LHCN-M2 (cell line): Measurements from ENCODE around the gene TLR6. TPM values are rescaled to one million over a fixed set of nuclear protein-coding genes. Genes with fewer than 3 reads are reported as not detected.

Experiments
- DNase-seq: peaks from one replicate; pipeline ENCODE4 v3.0.0-alpha.2; 2012; ENCODE audit warnings: low read depth
- total RNA-seq: library from RNA; depleted of rRNA; stranded (reverse); fragments of >200 nt; gene quantifications from 2 replicates; pipeline ENCODE4 v1.2.3, GENCODE V29; 2014

Gene TLR6
- total RNA-seq, 1 experiment from 2014 or later = 3.7 TPM

DNA sequence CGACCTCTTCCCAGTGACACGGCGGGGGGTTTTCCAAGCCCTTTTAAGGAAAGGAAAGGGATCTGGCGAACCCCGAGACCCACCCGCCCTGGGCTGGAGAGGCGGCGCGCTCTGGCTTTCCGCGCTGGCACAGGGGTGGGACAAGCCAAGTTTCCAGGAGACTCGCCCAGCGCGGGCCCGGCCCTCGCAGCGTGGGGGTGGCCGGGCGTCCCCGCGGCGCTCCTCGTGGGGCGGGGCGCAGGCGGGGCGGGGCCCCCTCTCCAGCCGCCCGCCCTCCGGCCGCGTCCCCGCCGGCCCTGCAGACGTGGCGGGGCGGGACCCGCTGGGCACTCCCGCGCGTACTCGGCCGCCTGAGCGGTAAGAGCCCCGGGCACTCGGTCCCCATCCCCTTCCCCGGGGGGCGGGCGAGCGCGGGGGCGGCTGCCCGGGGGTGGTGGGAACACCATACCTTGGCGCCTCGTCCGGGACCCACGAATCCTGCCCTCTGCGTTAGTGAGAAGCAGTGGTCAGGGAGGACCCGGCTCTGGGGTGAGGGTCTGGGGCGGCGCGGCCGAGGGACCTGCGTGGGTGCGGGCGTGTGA lies 11.0 kb upstream of the TLR6 start, which contains the start of gene FAM114A1:
Gene FAM114A1 (plus strand): TSS at position 329 of the 581 bp plus-strand sequence. CDS start 10,273 bp downstream, outside the sequence.
- DNase-seq = peak; percentile 79

DNA sequence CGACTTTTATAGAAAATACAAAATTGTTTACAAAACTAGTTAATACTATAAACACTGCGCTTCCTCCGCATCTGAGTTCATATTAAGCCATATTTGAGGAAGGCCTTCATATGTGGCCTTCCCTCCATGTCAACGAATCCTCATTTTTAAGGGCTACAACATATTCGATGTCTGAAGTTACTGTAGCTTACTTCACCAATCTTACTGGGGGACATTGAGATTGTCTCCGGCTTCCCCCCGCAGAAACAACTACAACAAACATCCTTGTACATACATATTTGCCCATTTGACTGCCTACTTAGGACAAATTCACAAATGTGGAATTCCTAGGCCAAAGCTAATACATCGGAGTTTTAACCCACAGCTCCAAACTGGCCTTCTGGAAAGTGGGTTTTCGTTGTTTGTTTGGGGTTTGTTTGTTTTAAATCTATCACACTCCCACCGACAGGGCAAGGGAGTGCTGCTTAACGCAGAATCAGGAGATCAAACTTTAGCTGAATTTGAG lies 10.4 kb upstream of the TLR6 start:
- no peak for DNase-seq

DNA sequence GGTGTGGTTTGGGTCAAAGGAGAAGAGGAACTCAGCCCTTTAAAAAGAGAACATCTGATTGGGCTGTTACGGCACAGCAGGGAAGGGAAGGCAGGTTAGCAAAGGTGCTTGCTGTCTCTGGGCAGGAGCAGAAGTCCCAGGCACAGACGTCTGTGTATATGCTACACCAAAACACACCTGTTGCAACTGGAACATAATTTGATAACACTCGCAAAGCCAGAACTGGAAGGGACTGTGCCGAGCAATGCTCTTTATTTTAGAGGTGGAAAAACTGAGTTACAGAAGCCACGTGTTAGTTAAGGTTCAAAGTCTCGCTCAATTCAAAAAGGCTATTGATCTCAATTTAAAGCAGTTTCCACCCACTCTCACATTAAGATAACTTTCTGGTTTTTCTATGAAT lies 8.8 kb upstream of the TLR6 start:
- no peak for DNase-seq

DNA sequence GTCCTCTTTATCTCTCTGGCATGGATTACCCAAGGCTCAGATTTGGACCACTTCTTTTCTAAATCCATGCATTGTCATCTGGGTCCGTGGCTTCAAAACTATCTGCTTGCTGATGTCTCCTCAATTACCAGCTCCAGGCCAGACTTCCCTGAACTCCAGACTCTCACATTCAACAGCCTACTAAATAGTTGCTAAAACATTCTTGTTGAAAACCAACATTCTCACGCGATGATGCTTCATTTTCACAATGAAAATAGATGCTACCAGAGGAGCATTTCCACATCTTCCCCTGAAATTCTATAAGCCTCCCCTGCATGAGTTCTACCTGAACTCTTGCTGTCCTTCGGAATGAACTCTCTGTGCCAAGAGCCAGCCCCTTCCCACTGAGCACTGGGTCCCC lies 5.2 kb upstream of the TLR6 start:
- no peak for DNase-seq

DNA sequence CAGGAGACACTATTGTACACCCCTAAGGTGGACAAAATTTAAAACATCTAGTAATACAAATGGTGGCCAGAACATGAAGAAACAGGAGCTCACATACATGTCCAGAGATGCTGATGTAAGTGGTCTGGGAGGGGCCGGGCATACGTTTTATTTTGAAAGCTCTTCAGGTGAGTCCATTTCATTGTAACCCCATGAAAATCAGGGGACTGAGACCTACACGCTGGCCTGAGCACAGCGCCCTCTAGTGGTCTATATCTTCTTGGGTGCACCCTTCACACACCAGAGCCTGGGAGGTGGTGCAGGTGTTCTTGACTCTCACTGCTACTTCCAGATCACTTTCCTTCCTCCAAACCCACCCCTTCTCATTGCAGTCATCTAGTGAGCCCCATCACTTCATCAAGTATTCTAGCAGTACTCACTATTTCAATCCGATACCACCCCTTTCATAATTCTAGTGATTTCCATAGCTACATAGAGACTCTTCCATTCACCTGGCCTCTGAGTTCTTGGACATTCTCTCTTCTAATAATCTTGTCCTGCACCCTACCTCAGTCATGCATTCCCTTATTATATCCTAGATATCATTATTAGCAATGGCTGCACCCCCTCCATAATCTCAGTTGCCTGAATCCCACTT lies 4.3 kb upstream of the TLR6 start:
- DNase-seq = peak; percentile 44

DNA sequence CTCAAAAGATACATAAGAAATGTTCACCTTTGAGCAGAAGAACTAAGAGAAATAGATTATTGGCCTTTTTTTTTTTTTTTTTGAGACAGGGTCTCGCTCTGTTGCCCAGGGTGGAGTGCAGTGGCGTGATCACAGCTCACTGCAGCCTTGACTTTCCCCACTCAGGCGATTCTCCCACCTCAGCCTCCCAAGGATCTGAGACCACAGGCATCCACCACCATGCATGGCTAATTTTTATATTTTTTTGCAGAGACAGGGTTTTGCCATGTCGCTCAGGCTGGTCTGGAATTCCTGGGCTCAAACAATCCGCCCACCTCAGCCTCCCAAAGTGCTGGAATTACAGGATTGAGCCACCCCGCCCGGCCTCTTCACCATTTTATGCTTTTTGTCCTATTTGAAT lies 2.9 kb upstream of the TLR6 start:
- DNase-seq = no peak

DNA sequence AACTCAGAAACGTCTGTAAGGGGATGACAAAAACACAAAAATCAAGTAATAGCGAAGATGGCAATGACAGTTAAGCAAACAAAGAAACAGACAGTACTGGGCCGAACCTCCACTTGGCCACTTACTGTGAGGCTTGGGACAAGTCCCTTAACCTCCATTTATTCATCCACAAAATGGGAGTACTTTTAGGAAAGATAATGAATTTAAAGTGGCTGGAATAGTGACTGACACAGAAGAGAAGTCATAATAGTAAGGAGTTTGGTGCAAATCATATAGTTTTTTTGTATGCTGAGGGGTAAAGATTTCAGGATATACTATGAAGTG lies 1.4 kb upstream of the TLR6 start:
- DNase-seq = no peak

DNA sequence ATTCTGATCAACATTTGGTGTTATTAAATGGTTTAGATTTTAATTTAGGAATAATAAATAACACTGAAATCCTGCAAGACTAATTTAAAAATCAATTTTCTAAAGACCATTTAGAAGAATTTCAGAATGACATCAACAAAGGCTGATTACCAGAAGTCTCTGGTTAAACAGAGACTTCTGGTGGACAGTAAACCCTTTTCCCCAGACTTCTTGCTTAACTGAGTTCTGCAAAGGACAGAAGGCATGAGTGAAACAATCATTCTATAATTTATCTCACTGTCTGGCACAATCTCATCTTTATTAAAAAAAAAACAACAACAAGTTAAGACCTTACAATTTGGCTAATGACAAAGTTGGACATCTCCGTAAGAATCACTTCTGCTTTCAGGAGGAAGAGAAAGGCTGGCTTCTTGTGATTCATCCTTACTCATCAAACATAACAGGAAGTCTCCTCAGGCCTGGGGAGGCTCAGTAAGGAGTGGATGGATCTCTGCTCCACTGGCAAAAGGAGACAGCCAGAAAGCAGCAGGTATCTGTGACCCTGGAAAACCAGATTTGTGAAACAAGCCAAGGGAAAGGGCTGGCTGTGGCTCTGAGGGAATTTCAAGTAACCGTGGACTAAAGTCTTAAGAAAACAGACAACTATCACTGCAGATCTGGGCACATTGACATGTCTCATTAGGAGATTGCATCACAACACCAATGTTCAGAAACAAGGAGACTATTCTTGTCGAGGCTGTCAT lies 908 bp upstream of the TLR6 start:
- peak; percentile 86 for DNase-seq

DNA sequence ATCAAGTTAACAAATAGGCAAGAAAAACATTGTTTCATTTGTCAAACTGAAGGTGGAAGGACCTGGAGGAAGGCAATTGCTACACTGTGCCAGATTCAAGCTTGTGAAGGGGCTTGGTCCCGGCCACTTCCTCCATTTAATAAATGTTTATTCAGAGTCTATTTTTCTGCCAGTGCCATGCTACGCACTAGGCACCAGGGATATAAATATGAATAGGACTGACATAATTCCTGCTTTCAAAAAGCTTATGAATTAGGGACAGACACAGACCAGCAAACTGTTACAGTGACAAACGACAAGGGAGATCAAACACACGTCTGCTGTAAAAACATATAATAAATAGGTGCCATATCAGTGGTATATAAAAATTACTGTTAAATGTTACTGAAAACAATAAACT lies 571 bp downstream of the TLR6 start:
- DNase-seq = no peak

DNA sequence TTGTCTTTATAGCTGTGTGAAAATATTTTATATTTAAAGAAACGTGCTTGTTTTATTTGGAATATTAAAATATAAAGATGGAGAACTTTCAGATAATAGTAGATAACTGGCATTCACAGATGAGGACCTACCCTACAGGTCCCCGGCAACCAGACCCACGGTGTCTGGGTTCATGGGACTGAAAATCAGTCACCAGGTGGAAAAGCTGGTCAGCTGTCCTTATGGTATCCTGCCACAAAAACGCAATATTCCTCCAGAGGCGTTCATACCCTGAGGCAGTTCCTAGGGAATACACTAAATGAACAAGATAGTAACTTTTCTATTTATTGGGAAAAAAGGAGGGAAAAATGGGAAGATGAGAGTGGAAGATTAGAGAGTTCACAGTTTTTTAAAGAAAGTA lies 1.2 kb downstream of the TLR6 start:
- DNase-seq = no peak

DNA sequence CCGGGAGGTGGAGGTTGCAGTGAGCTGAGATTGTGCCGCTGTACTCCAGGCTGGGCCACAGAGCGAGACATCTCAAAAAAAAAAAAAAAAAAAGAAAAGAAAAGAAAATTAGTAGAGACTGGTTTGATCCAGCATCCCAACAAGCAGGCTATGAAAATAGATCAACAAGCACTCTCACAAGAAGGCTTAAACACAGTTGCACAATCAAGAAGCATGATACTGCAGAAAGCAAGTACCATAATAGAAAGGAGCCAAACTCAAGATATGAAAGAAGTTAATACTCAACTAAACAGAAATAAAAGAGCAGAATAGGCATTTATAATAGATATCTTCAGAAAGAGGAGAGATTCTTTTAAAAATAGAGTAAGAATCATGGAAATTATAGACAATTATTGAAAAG lies 10.6 kb downstream of the TLR6 start:
- DNase-seq = no peak

DNA sequence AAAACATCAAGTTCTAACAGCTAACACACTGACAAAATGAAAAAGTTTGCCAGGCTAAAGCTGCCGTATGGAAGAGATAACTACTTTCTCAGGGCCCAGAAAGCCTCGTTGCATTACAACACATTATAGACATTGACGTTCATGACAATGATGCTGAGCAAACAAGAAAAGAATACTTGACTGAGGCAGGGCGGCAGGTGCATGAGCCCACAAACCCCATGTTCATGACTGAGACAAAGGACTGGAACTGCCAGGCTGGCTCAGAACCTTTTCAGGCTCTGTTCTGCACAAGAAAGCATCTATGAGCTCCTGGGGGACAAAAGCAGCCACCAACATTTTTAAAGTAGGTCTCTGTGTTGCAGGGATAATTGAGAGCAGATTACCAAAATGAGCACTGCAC lies 13.6 kb downstream of the TLR6 start:
- no peak for DNase-seq

DNA sequence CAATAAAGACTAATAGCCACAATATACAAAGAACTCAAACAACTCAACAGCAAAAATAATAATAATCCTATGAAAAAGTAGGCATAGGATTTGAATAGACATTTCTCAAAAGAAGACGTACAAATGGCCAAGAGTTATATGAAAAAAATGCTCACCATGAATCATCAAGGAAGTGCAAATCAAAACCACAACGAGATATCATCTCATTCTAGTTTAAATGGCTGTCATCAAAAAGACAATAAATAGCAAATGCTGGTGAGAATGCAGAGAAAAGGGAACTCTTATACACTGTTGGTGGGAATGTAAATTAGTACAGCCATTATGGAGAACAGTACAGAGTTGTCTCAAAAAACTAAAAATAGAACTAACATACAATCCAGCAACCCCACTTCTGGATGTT lies 18.8 kb downstream of the TLR6 start:
- peak; percentile 68 for DNase-seq

DNA sequence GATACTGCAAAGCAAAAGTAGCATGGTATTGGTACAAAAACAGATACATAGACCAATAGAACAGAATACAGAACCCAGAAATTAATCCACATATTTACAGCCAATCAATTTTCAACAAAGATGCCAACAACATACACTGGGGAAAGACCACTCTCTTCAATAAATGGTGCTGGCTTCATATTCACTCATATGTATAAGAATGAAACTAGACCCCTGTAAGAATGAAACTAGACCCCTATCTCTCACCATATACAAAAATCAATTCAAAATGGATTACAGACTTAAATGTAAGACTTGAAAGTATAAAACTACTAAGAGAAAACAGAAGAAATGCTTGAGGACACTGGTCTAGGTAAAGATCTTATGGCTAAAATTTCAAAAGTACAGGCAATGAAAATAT lies 19.3 kb downstream of the TLR6 start:
- no peak for DNase-seq

DNA sequence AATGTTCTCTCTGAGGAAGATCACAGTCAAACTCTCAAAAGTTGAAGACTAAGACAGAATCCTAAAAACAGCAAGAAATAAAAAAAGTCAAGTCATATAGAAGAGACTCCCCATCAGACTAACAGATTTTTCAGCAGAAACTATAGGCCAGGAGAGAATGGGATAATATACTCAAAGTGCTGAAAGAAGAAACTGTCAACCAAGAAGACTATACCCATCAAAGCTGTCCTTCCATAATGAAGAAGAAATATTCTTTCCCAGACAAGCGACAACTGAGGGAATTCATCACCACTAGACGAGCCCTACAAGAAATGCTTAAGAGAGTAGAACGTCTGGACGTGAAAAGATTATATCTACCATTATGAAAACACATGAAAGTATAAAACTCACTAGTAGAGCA lies 22.0 kb downstream of the TLR6 start:
- DNase-seq = no peak

DNA sequence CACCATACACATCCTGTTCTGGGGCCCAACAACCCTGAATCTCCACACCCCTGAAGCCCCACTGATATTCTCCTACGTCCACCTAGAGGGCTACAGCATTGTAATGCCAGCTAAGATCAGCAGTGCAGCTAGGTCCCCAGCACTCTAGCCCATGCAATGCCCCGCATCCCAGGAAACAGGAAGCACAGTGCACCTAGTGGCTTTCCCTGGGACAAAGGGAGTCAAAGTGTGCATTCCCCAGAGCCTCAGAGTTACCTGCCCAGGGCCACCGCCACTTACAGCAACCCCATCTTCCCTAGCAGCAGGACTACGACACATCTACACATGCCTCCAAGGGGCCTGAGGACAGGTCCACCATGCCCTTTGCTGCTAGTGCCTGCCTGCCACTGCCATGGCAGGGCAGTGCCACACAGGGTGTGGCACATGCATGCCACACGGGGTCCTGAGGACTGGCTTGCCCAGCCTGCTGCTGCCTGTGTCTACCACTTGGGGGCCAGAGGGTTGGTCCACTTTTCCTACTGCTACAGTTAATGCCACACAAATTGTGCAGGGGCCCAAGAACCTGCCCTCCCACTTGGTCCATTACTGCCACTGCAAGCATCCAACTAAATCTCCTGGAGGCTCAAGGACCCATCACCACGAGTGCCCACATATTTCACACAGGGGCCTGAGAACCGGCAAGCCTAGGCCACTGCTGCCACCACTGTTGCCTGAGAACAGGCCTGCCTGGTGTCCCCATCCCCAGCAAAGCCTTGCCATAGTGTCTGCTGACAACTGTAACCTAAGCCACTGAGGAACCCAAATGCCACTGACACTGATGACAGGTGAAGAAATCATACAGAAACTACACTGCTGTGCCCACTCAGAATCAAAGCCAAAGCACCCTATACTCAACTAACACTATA lies 23.7 kb downstream of the TLR6 start:
- no peak for DNase-seq

DNA sequence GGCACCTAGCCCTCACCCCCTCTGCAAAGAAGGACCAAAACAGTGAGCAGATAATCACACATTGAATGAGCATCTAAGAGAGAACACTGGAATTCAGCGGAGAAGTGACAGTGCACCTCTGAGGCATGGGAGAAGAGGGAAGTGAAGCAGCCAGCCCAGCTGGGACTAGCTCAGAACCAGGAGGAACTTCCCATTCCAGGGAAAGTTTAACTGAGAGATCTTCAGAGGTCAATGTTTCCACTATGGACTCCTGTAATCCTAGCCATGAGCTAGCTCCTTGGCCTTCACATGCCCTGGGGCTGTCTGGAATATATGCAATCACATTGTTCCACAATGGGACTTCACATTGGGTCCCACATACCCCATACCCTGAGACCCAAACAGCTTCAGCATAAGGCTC lies 24.4 kb downstream of the TLR6 start:
- no peak for DNase-seq

DNA sequence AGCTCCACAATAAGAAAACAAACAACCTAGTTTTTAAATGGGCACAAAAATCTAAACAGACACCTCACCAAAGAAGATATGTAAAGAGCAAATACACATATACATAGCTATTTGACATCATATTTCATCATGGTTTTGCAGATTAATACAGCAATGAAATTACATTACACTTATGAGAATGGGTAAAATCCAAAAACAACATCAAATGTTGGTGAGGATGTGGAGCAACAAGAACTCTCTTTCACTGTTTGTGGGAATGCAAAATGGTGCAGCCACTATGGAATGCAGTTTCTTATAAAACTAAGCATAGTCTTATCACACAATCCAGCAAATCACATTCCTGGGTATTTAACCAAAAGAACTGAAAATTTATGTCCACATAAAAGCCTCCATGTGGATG lies 25.0 kb downstream of the TLR6 start:
- DNase-seq = no peak

DNA sequence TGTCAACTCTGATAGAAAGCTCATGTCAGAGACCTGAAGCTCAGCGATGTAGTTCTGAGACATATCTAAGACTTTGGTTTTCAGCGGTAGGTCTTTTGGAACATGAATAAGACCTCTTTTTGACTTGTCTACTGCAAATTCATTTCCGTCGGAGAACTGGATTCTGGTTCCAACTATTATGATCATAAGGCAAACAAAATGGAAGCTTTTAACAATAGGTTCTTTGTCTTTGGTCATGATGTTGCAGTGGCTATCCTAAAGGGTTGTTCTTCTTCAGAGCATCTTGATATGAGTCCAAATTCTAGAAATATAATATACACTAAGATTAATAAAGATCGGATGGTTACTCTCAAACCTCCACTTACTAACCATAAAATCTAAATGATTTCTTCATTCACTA lies 27.4 kb downstream of the TLR6 start:
- no peak for DNase-seq

DNA sequence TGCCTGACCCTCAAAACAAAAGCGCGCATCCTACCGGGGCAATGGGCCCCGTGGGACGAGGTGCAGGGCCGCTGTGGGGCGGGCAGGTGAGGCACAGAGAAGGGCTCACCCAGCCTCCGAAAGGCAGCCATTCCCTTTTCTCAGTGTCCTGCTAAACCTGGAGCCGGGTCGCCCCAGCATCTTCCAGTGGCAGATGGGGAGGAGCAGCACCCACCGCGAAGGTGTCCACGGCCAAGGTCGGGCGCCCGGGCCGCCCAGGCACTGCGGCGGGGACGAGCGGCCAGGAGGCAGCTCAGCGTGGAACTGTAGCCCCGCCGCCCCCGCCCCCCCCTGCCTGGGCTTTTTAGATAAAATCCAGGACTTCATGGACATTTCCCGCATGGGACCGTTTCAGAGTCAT lies 32.9 kb downstream of the TLR6 start:
- no peak for DNase-seq

DNA sequence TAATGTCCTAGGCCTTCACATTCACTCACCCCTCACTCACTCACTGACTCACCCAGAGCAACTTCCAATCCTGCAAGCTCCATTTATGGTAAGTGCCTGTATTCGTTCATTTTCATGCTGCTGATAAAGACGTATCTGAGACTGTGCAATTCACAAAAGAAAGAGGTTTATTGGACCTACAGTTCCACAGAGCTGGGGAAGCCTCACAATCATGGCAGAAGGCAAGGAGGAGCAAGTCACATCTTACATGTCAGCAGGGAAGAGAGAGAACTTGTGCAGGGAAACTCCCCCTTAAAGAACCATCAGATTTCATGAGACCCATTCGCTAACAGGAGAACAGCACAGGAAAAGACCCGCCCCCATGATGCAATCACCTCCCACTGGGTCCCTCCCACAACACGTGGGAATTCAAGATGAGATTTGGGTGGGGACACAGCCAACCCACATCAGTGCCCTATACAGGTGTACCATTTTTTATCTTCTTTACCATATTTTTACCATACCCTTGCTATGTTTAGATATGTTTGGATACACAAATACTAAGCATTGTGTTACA lies 33.8 kb downstream of the TLR6 start:
- no peak for DNase-seq

DNA sequence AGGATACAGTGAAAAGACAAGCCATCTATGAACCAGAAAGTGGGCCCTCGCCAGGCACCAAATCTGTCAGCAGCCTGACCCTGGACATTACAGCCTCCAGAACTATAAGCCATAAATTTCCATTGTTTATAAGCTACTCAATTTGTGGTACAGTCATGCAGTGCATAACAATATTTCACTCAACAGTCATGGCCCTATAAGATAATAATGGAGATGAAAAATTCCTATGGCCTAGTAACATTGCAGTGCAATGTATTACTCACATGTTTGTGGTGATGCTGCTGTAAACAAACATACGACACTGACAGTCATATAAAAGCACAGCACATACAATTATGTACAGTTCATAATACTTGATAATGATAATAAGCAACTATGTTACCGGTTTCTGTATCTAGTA lies 34.9 kb downstream of the TLR6 start:
- no peak for DNase-seq
